Neural progenitor cell (in vitro differentiated cells): Measurements from ENCODE around the gene AOC1. TPM values are rescaled to one million over a fixed set of nuclear protein-coding genes. Genes with fewer than 3 reads are reported as not detected.

Source experiments
- DNase-seq: peaks from one replicate; pipeline ENCODE4 v3.0.0-alpha.2; 2016; ENCODE audit warnings: low spot score
- H2AFZ ChIP-seq: fragments of 200-600 bp; sonication (generic); replicated peaks from 2 replicates; pipeline ENCODE4 v1.6.1; 2016; ENCODE audit warnings: antibody characterized with exemption
- H3F3A ChIP-seq: fragments of 200-600 bp; sonication (generic); 2 replicates; pipeline ENCODE4 v1.6.1; 2016; ENCODE audit warnings: antibody characterized with exemption, low read depth
- H3K27ac ChIP-seq: fragments of 200-600 bp; sonication (generic); 2 replicates; pipeline ENCODE4 v1.5.1; 2016; ENCODE audit warnings: mild to moderate bottlenecking
- H3K27me3 ChIP-seq: fragments of 200-600 bp; sonication (generic); 2 replicates; pipeline ENCODE4 v1.6.1; 2016; ENCODE audit warnings: mild to moderate bottlenecking, moderate library complexity
- H3K36me3 ChIP-seq: fragments of 200-600 bp; sonication (generic); 2 replicates; pipeline ENCODE4 v1.5.1; 2016
- H3K4me1 ChIP-seq: fragments of 200-600 bp; sonication (generic); 2 replicates; pipeline ENCODE4 v1.6.1; 2016; ENCODE audit warnings: mixed run types
- H3K4me2 ChIP-seq: fragments of 200-600 bp; sonication (generic); 2 replicates; pipeline ENCODE4 v1.6.1; 2016
- H3K4me3 ChIP-seq: fragments of 200-600 bp; sonication (generic); 2 replicates; pipeline ENCODE4 v1.5.1; 2016
- H3K79me2 ChIP-seq: fragments of 200-600 bp; sonication (generic); 2 replicates; pipeline ENCODE4 v1.6.1; 2016; ENCODE audit warnings: low read depth
- H3K9ac ChIP-seq: fragments of 200-600 bp; sonication (generic); 2 replicates; pipeline ENCODE4 v1.6.1; 2016
- H3K9me3 ChIP-seq: fragments of 200-600 bp; sonication (generic); 2 replicates; pipeline ENCODE4 v1.5.1; 2016; ENCODE audit warnings: low read depth
- H4K20me1 ChIP-seq: fragments of 200-600 bp; sonication (generic); 2 replicates; pipeline ENCODE4 v1.6.1; 2016; ENCODE audit warnings: low read depth
- H3K27ac Mint-ChIP-seq: 3 replicates; pipeline ENCODE4 v1.8.0; 2021; ENCODE audit warnings: mixed read lengths
- H3K27me3 Mint-ChIP-seq: 2 replicates; pipeline ENCODE4 v1.8.0; 2022; ENCODE audit warnings: low read depth, mild to moderate bottlenecking, inconsistent platforms, moderate library complexity, mixed read lengths; ENCODE audit not compliant: insufficient read depth
- H3K36me3 Mint-ChIP-seq: 3 replicates; pipeline ENCODE4 v1.8.0; 2021; ENCODE audit warnings: mixed read lengths
- H3K4me1 Mint-ChIP-seq: 3 replicates; pipeline ENCODE4 v1.8.0; 2021; ENCODE audit warnings: mixed read lengths
- H3K4me3 Mint-ChIP-seq: 3 replicates; pipeline ENCODE4 v1.8.0; 2021; ENCODE audit warnings: mild to moderate bottlenecking, moderate library complexity, mixed read lengths
- H3K9me3 Mint-ChIP-seq: 3 replicates; pipeline ENCODE4 v1.8.0; 2020; ENCODE audit warnings: mixed read lengths
- EZH2 ChIP-seq: fragments of 200-600 bp; sonication (generic); IDR thresholded peaks from 2 replicates; pipeline ENCODE4 v1.6.1; 2017; ENCODE audit warnings: antibody characterized with exemption, mild to moderate bottlenecking, moderate library complexity
- EZH2phosphoT487 ChIP-seq: fragments of 200-600 bp; sonication (generic); IDR thresholded peaks from 2 replicates; pipeline ENCODE4 v1.6.1; 2017; ENCODE audit warnings: antibody characterized with exemption
- total RNA-seq: library from RNA; depleted of rRNA; stranded (reverse); fragments of >200 nt; gene quantifications from 2 replicates; pipeline ENCODE4 v1.2.3, GENCODE V29; 2015; ENCODE audit warnings: low replicate concordance
- TF ChIP-seq, protein P1 (sequence below): fragments of 200-600 bp; sonication (generic); IDR thresholded peaks from 2 replicates; pipeline ENCODE4 v1.5.1; 2017; ENCODE audit warnings: antibody characterized with exemption, mild to moderate bottlenecking

AOC1 gene
- total RNA-seq, 1 donor from 2014 or later: not detected

DNA sequence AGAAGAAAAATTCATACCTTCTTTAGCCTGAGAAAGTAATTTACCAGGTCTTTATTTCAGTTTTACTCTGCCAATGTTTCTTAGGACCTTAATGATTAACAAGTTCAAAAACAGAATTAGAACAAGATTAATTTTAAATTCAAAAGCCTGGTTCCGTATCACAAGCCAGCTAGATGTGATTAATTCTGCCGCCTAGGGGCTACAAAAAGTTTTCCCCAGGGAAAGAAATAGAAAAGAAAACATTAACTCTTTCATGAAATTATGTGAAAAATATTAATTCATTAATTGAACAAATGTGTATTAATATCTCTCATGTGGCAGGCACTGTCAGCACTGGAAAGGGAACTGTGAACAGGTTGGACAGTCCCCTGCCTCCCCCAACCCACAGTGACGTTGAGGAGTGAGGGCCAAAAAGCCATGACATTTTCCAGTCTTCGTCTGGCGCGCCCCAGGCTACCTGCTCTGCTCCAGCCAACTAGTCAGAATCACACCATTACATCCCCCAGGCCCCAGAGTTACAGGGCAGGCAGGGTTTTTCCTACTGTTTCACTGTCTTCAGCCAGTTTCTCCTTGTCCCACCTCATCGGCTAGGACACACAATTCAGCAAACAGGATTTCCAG, 31.6 kb upstream of the AOC1 start:
- H3K79me2 ChIP-seq: no peaks in the 10 kb centered on the region
- TF ChIP-seq, protein P1, sequence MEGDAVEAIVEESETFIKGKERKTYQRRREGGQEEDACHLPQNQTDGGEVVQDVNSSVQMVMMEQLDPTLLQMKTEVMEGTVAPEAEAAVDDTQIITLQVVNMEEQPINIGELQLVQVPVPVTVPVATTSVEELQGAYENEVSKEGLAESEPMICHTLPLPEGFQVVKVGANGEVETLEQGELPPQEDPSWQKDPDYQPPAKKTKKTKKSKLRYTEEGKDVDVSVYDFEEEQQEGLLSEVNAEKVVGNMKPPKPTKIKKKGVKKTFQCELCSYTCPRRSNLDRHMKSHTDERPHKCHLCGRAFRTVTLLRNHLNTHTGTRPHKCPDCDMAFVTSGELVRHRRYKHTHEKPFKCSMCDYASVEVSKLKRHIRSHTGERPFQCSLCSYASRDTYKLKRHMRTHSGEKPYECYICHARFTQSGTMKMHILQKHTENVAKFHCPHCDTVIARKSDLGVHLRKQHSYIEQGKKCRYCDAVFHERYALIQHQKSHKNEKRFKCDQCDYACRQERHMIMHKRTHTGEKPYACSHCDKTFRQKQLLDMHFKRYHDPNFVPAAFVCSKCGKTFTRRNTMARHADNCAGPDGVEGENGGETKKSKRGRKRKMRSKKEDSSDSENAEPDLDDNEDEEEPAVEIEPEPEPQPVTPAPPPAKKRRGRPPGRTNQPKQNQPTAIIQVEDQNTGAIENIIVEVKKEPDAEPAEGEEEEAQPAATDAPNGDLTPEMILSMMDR: no peak
- TF ChIP-seq EZH2: no peak
- no peak for TF ChIP-seq EZH2phosphoT487
- no peak overlapping the region for H3K4me2 ChIP-seq
- H3K9me3 Mint-ChIP-seq: peaks cover 11% of the 10 kb centered on the region
- peaks cover 5% of the 10 kb centered on the region for H3K27me3 Mint-ChIP-seq
- H3K27me3 ChIP-seq: no peaks in the 10 kb centered on the region
- no peak overlapping the region for H3K27ac ChIP-seq
- H3K27ac Mint-ChIP-seq: no peak overlapping the region
- H3K9me3 ChIP-seq: peaks cover 10% of the 10 kb centered on the region
- H3K4me3 Mint-ChIP-seq: no peak overlapping the region
- no peaks in the 10 kb centered on the region for H3K4me1 ChIP-seq
- DNase-seq: no peak
- no peaks in the 10 kb centered on the region for H4K20me1 ChIP-seq
- H2AFZ ChIP-seq: peak overlapping the region; percentile 26
- H3F3A ChIP-seq: peaks cover 3% of the 10 kb centered on the region
- H3K4me1 Mint-ChIP-seq: no peaks in the 10 kb centered on the region
- H3K36me3 ChIP-seq: no peaks in the 10 kb centered on the region
- no peak overlapping the region for H3K9ac ChIP-seq
- no peaks in the 10 kb centered on the region for H3K36me3 Mint-ChIP-seq
- no peak overlapping the region for H3K4me3 ChIP-seq

DNA sequence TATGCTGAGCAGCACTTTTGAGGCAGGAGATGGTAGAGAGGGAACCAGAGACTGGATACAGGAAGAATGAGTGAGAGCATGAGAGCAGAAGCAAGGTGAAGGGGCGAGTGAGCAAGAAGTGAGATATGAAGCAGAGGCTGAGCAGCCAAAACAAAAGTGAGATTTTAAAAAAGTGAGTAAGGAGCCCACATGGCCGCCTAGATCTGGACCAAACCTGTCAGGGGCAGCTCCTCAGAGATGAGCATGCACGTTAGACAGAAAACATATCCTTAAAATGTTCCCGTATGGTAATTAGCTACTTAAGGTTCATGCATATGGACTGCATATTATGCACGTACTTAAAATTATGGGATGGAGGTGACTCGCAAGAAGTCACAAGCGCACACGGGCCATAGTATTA, 29.3 kb upstream of the AOC1 start:
- Mint-ChIP-seq H3K9me3 (no peaks in the 10 kb centered on the region), H3K36me3 (no peaks in the 10 kb centered on the region)
- H3K27me3 ChIP-seq: no peaks in the 10 kb centered on the region

DNA sequence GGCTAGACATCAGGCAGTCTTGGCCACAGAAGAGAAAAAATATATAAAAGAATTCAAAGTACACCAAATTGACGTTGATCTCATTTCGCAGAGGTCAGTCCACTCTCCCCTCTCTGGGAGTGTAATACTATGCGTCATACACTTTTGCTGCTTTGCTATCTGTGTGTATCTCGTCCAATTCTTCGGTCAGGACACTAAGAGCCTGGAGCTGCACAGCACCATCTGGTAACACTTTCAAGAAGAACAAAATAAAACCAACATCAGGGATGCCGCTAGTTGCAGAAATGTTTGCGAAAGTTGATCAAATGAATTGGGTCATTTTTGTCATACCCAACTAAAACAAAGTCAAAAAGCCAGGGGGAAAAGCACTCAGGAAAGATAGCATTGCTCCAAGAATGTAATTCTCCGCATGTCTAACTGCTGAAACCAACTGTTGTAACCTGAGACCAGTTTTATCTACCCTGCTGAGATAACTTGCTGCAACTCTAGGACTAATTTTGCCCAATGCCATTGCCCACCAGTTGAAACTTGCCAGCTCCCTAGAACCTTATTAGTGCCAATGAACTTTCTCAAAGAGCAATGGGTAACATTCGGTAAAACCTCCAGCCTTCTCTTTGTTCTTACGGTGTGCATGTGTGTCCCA, 28.7 kb upstream of the AOC1 start:
- Histone ChIP-seq H3K36me3 (no peaks in the 10 kb centered on the region), H2AFZ (no peak overlapping the region), H4K20me1 (no peaks in the 10 kb centered on the region)

More for the DNA sequence above, 29.3 kb upstream of the AOC1 start:
- H3K4me3 Mint-ChIP-seq: no peak overlapping the region
- Histone ChIP-seq H3K36me3 (no peaks in the 10 kb centered on the region), H3K79me2 (no peaks in the 10 kb centered on the region), H3K4me1 (no peaks in the 10 kb centered on the region), H3F3A (no peaks in the 10 kb centered on the region), H3K4me2 (no peak overlapping the region), H4K20me1 (no peaks in the 10 kb centered on the region), H3K9ac (no peak overlapping the region), H2AFZ (no peak overlapping the region), H3K4me3 (no peak overlapping the region), H3K9me3 (peaks cover 3% of the 10 kb centered on the region), H3K27ac (no peak overlapping the region)
- H3K27me3 Mint-ChIP-seq: peaks cover 6% of the 10 kb centered on the region
- no peak overlapping the region for H3K27ac Mint-ChIP-seq
- no peak for DNase-seq
- TF ChIP-seq EZH2phosphoT487 (no peak), EZH2 (no peak)
- TF ChIP-seq, protein P1: no peak
- H3K4me1 Mint-ChIP-seq: no peaks in the 10 kb centered on the region

More for the DNA sequence above, 28.7 kb upstream of the AOC1 start:
- no peak for DNase-seq
- no peaks in the 10 kb centered on the region for H3K27me3 ChIP-seq
- H3K36me3 Mint-ChIP-seq: no peaks in the 10 kb centered on the region
- no peaks in the 10 kb centered on the region for H3F3A ChIP-seq
- peaks cover 3% of the 10 kb centered on the region for H3K9me3 ChIP-seq
- H3K4me3 ChIP-seq: no peak overlapping the region
- no peaks in the 10 kb centered on the region for H3K4me1 ChIP-seq
- H3K27ac Mint-ChIP-seq: no peak overlapping the region
- no peaks in the 10 kb centered on the region for H3K4me1 Mint-ChIP-seq
- no peaks in the 10 kb centered on the region for H3K79me2 ChIP-seq
- H3K9me3 Mint-ChIP-seq: no peaks in the 10 kb centered on the region
- H3K4me3 Mint-ChIP-seq: no peak overlapping the region
- H3K27ac ChIP-seq: no peak overlapping the region
- H3K9ac ChIP-seq: no peak overlapping the region
- TF ChIP-seq, protein P1: no peak
- no peak for TF ChIP-seq EZH2phosphoT487
- TF ChIP-seq EZH2: no peak
- peaks cover 11% of the 10 kb centered on the region for H3K27me3 Mint-ChIP-seq
- H3K4me2 ChIP-seq: no peak overlapping the region
